ENCODE results near the gene ZNF771.

The ZNF771 gene

GRCh38 chr16:30375864-30376263, 31.5 kb upstream of the ZNF771 start:
- no peak overlapping the region for H3K4me3 ChIP-seq (ENCODE audit: low read depth, low read length)
- H3K36me3 ChIP-seq (ENCODE audit: insufficient read depth, low read length), result no peaks in the 10 kb centered on the region
- peaks cover 6% of the 10 kb centered on the region for H3K4me1 ChIP-seq (ENCODE audit: control insufficient read depth, insufficient read depth, low read length, unreplicated experiment)
- no peak overlapping the region for H3K27ac ChIP-seq (ENCODE audit: low read depth, low read length)
- peaks cover 5% of the 10 kb centered on the region for H3K79me2 ChIP-seq (ENCODE audit: control insufficient read depth, insufficient read depth, low read length, unreplicated experiment)
- H2AFZ ChIP-seq (ENCODE audit: low read length, unreplicated experiment), result no peak overlapping the region
- H3K27me3 ChIP-seq (ENCODE audit: insufficient read depth, low read length), result no peaks in the 10 kb centered on the region

DNA sequence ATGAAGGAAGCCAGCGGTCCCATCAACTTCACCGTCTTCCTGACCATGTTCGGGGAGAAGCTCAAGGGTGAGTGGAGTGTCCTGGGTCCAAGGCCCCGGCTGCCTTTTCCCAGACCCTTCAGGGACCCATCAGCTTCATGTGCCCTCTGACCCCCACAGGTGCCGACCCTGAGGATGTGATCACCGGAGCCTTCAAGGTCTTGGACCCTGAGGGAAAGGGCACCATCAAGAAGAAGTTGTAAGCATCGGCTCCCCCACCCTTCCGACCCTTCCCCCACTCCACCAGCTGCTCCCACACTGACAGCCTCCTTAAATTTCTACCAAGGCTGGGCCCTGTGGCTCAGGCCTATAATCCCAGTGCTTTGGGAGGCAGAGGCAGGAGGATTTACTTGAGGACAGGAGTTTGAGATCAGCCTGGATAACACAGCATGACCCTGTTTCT, 30.9 kb upstream of the ZNF771 start:
- Histone ChIP-seq H2AFZ (ENCODE audit: low read length, unreplicated experiment) (no peak overlapping the region), H3K79me2 (ENCODE audit: control insufficient read depth, insufficient read depth, low read length, unreplicated experiment) (peaks cover 5% of the 10 kb centered on the region), H3K4me3 (ENCODE audit: low read depth, low read length) (no peak overlapping the region), H3K27ac (ENCODE audit: low read depth, low read length) (no peak overlapping the region), H3K27me3 (ENCODE audit: insufficient read depth, low read length) (no peaks in the 10 kb centered on the region), H3K4me1 (ENCODE audit: control insufficient read depth, insufficient read depth, low read length, unreplicated experiment) (peaks cover 6% of the 10 kb centered on the region), H3K36me3 (ENCODE audit: insufficient read depth, low read length) (no peaks in the 10 kb centered on the region)

GRCh38 chr16:30377050-30377811, 30.2 kb upstream of the ZNF771 start:
- H2AFZ ChIP-seq (ENCODE audit: low read length, unreplicated experiment), result peak overlapping the region; percentile 95
- no peaks in the 10 kb centered on the region for H3K27me3 ChIP-seq (ENCODE audit: insufficient read depth, low read length)
- H3K27ac ChIP-seq (ENCODE audit: low read depth, low read length), result peak overlapping the region; percentile 97
- no peaks in the 10 kb centered on the region for H3K36me3 ChIP-seq (ENCODE audit: insufficient read depth, low read length)
- peaks cover 5% of the 10 kb centered on the region for H3K79me2 ChIP-seq (ENCODE audit: control insufficient read depth, insufficient read depth, low read length, unreplicated experiment)
- peak overlapping the region; percentile 86 for H3K4me3 ChIP-seq (ENCODE audit: low read depth, low read length)
- peaks cover 6% of the 10 kb centered on the region for H3K4me1 ChIP-seq (ENCODE audit: control insufficient read depth, insufficient read depth, low read length, unreplicated experiment)

DNA sequence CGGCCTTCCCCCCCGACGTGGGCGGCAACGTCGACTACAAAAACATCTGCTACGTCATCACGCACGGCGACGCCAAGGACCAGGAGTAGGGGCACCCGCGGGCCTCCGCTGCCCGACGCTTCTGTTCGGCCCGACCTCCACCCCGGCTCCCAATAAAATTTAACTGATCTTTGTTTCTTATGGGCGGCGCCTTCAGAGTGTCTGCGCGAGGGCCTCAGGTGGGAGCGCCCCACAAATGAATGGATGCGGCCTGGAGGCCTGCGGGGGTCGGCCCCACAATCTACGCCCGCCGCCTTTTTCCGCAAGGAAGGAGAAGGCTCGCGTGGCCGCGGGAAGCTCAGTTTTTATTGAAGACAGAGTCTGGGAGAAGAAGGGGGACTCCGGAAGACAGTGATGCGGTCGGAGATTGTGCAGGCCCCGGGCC, 29.6 kb upstream of the ZNF771 start:
- peaks cover 5% of the 10 kb centered on the region for H3K79me2 ChIP-seq (ENCODE audit: control insufficient read depth, insufficient read depth, low read length, unreplicated experiment)
- peaks cover 6% of the 10 kb centered on the region for H3K4me1 ChIP-seq (ENCODE audit: control insufficient read depth, insufficient read depth, low read length, unreplicated experiment)
- peak overlapping the region; percentile 95 for H2AFZ ChIP-seq (ENCODE audit: low read length, unreplicated experiment)
- H3K4me3 ChIP-seq (ENCODE audit: low read depth, low read length), result peak overlapping the region; percentile 86
- peak overlapping the region; percentile 97 for H3K27ac ChIP-seq (ENCODE audit: low read depth, low read length)
- no peaks in the 10 kb centered on the region for H3K36me3 ChIP-seq (ENCODE audit: insufficient read depth, low read length)
- H3K27me3 ChIP-seq (ENCODE audit: insufficient read depth, low read length), result no peaks in the 10 kb centered on the region

DNA sequence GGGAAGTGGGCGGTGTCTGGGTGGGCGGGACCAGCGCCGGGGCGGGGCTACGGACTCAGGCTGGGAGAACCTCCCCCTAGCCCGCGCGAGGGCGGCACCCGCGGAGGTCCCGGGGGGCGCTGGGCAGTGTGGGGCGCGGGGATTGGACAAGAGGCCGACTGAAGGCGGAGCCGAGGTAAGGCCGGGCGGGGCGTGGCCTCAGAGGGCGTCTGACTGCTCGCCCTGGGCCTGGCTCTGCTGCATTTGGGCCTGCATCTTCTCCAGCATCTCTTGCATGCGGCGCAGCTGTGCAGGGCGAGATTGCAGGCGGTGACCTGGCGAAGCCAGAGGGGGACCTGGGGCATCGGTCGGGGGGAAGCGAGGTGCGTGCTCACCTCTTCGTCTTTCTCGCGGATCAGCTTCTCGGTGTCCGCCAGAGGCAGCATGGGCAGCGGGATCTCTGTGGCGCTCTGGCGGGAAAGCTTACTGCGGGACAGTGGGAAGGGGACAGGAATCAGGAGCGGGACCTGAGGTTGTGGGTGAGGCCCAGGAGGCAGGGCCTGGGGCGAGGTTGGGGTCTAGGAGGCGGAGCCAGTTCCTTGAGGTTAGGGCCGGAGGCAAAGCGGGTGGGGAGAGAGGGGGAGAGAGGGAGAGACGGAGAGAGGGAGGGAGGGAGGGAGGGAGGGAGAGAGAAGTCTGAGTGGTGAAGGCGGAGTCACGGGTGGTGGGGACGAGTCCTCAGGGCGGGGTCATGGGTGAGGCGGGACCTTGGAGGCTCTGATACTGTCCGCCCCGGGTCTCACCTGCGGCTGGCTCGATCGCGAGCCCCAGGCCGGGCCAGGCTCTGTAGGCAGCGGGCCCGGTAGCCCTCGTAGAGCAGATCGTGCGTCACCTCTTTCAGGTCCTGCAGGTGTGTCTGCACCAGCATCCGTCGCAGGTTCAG, 28.9 kb upstream of the ZNF771 start:
- H3K27ac ChIP-seq (ENCODE audit: low read depth, low read length), result peak overlapping the region; percentile 97
- peaks cover 5% of the 10 kb centered on the region for H3K79me2 ChIP-seq (ENCODE audit: control insufficient read depth, insufficient read depth, low read length, unreplicated experiment)
- H3K4me1 ChIP-seq (ENCODE audit: control insufficient read depth, insufficient read depth, low read length, unreplicated experiment), result peaks cover 6% of the 10 kb centered on the region
- H3K4me3 ChIP-seq (ENCODE audit: low read depth, low read length), result peak overlapping the region; percentile 86
- H3K27me3 ChIP-seq (ENCODE audit: insufficient read depth, low read length), result no peaks in the 10 kb centered on the region
- peak overlapping the region; percentile 84 for H2AFZ ChIP-seq (ENCODE audit: low read length, unreplicated experiment)
- H3K36me3 ChIP-seq (ENCODE audit: insufficient read depth, low read length), result no peaks in the 10 kb centered on the region

GRCh38 chr16:30379158-30379783, 28.1 kb upstream of the ZNF771 start:
- no peak overlapping the region for H3K27ac ChIP-seq (ENCODE audit: low read depth, low read length)
- H2AFZ ChIP-seq (ENCODE audit: low read length, unreplicated experiment), result no peak overlapping the region
- H3K79me2 ChIP-seq (ENCODE audit: control insufficient read depth, insufficient read depth, low read length, unreplicated experiment), result peaks cover 5% of the 10 kb centered on the region
- peaks cover 6% of the 10 kb centered on the region for H3K4me1 ChIP-seq (ENCODE audit: control insufficient read depth, insufficient read depth, low read length, unreplicated experiment)
- H3K4me3 ChIP-seq (ENCODE audit: low read depth, low read length), result peak overlapping the region; percentile 86
- no peaks in the 10 kb centered on the region for H3K27me3 ChIP-seq (ENCODE audit: insufficient read depth, low read length)
- H3K36me3 ChIP-seq (ENCODE audit: insufficient read depth, low read length), result no peaks in the 10 kb centered on the region

- Histone ChIP-seq H3K27ac (ENCODE audit: low read depth, low read length) (no peak overlapping the region), H3K4me1 (ENCODE audit: control insufficient read depth, insufficient read depth, low read length, unreplicated experiment) (peaks cover 6% of the 10 kb centered on the region), H2AFZ (ENCODE audit: low read length, unreplicated experiment) (no peak overlapping the region), H3K79me2 (ENCODE audit: control insufficient read depth, insufficient read depth, low read length, unreplicated experiment) (peaks cover 5% of the 10 kb centered on the region), H3K27me3 (ENCODE audit: insufficient read depth, low read length) (no peaks in the 10 kb centered on the region), H3K4me3 (ENCODE audit: low read depth, low read length) (no peak overlapping the region), H3K36me3 (ENCODE audit: insufficient read depth, low read length) (no peaks in the 10 kb centered on the region)
Observed at GRCh38 chr16:30380072-30380802, 27.2 kb upstream of the ZNF771 start.

DNA sequence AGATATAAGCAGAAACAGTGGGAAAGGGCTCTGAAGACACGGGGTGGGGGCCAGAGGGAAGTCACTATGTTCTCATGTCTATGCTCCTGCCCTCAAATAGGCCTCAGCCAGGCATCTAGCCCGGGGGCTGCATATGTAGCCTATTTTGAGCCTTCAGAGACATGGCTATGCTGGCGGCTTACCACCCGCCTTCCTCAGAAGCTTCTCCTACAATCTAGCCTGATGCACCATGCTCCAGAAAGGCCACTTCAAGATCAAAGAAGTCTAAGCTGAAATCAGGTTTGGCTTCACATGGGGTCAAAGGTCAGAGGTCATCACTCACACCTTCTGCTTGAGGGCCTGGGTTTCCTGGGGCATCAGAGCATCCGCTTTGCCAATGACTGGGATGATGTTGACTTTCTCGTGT, 26.6 kb upstream of the ZNF771 start:
- Histone ChIP-seq H3K4me3 (ENCODE audit: low read depth, low read length) (no peak overlapping the region), H3K27ac (ENCODE audit: low read depth, low read length) (no peak overlapping the region), H3K79me2 (ENCODE audit: control insufficient read depth, insufficient read depth, low read length, unreplicated experiment) (peaks cover 5% of the 10 kb centered on the region), H3K27me3 (ENCODE audit: insufficient read depth, low read length) (no peaks in the 10 kb centered on the region), H3K36me3 (ENCODE audit: insufficient read depth, low read length) (no peaks in the 10 kb centered on the region), H3K4me1 (ENCODE audit: control insufficient read depth, insufficient read depth, low read length, unreplicated experiment) (peaks cover 6% of the 10 kb centered on the region), H2AFZ (ENCODE audit: low read length, unreplicated experiment) (no peak overlapping the region)

GRCh38 chr16:30381291-30382041, 25.9 kb upstream of the ZNF771 start:
- Histone ChIP-seq H3K4me1 (ENCODE audit: control insufficient read depth, insufficient read depth, low read length, unreplicated experiment) (peaks cover 6% of the 10 kb centered on the region), H3K4me3 (ENCODE audit: low read depth, low read length) (no peak overlapping the region)

More at GRCh38 chr16:30381291-30382041, 25.9 kb upstream of the ZNF771 start:
- Histone ChIP-seq H3K36me3 (ENCODE audit: insufficient read depth, low read length) (no peaks in the 10 kb centered on the region), H3K27me3 (ENCODE audit: insufficient read depth, low read length) (no peaks in the 10 kb centered on the region), H2AFZ (ENCODE audit: low read length, unreplicated experiment) (no peak overlapping the region), H3K79me2 (ENCODE audit: control insufficient read depth, insufficient read depth, low read length, unreplicated experiment) (peaks cover 5% of the 10 kb centered on the region), H3K27ac (ENCODE audit: low read depth, low read length) (no peak overlapping the region)
